GM10847 (cell line): ENCODE measurements around the gene TIMP2.

Experiments used
- POLR2A ChIP-seq: IDR thresholded peaks from 2 replicates; pipeline ENCODE4 v1.6.1; 2011; ENCODE audit not compliant: insufficient read length; ENCODE audit errors: extremely low read depth

The TIMP2 gene

GRCh38 chr17:78878261-78878660, 46.9 kb downstream of the TIMP2 start:
- no peak for TF ChIP-seq POLR2A

- TF ChIP-seq POLR2A = no peak
These were observed 49.0 kb downstream of the TIMP2 start for GRCh38 chr17:78876094-78876597.

- no peak for TF ChIP-seq POLR2A
These were observed 49.7 kb downstream of the TIMP2 start for GRCh38 chr17:78875363-78876093.

- no peak for TF ChIP-seq POLR2A
These were observed 51.5 kb downstream of the TIMP2 start for GRCh38 chr17:78873519-78874340.

- TF ChIP-seq POLR2A = no peak
These were observed 52.7 kb downstream of the TIMP2 start for GRCh38 chr17:78872486-78872885.

- no peak for TF ChIP-seq POLR2A
These were observed 54.6 kb downstream of the TIMP2 start for GRCh38 chr17:78870621-78871020.

GRCh38 chr17:78868391-78868790, 56.8 kb downstream of the TIMP2 start:
- TF ChIP-seq POLR2A = no peak

- no peak for TF ChIP-seq POLR2A
These were observed 59.4 kb downstream of the TIMP2 start for GRCh38 chr17:78865682-78866390.

- no peak for TF ChIP-seq POLR2A
These were observed 61.1 kb downstream of the TIMP2 start for GRCh38 chr17:78864117-78864516.

- no peak for TF ChIP-seq POLR2A
These were observed 62.8 kb downstream of the TIMP2 start for GRCh38 chr17:78862073-78863023.

- no peak for TF ChIP-seq POLR2A
These were observed 64.0 kb downstream of the TIMP2 start for GRCh38 chr17:78861229-78861628.

- TF ChIP-seq POLR2A = no peak
These were observed 66.1 kb downstream of the TIMP2 start for GRCh38 chr17:78859051-78859450.

GRCh38 chr17:78857266-78857665, 67.9 kb downstream of the TIMP2 start:
- no peak for TF ChIP-seq POLR2A

- no peak for TF ChIP-seq POLR2A
These were observed 69.5 kb downstream of the TIMP2 start for GRCh38 chr17:78855561-78856165.
